HG02798 (cell line): ENCODE results near the gene DENR.
"Not testable (repeated sequence)": the region's sequence is repeated elsewhere in the genome, so short reads cannot be mapped to it uniquely, and the experiment has no call there.

Experiments used
- ATAC-seq: cut with Tn5 transposase; IDR thresholded peaks from one replicate; pipeline ENCODE4 v1.9.1; 2021; ENCODE audit warnings: mild to moderate bottlenecking; ENCODE audit not compliant: unreplicated experiment, poor library complexity

Gene DENR

DNA sequence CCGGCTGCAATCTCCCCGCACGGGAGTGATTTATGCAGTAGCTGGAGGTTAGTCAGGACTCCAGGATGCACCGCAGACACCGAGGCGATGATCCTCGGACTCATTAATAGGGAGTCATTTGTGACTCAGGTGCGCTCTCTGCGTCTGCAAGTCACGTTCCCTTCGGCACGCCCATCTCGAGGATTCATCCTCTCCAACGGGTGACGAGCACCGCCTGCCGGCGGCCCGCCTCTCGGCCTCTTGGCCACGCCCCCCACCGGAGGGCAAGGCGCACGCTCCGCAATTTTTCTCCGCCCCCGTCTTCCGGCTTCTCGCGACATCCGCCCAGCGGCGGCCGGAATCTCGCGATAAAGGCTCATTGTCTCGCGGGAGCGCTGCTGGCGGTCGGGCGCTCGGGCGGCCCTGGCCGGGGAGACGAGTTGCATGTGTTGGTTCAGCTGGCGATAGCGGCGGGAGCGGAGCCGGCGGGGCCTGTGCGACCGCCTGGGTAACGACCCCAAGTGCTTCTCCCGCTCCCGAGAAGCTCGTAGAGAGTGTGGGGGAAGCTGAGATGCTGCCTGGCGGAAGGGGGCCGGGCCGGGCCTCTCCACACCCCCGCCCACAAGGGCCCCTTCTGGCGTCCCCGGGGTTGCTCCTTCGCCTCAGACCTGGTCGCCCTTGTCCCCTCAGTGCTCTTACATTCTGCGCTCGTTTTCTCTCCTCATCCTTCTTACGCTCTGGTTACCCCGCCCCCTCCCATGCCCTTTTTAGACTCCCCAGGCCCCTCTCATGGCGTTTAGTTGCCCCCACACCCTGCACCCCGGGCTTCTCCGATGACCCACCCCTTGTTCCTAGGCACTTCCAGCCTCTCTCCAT lies at the start of gene DENR:
Gene DENR (plus strand): TSS at position 361 of the 855 bp plus-strand sequence. CDS start 878 bp downstream, outside the sequence.
- peak; percentile 97 for ATAC-seq

GRCh38 chr12:122702890-122703611 lies 49.6 kb upstream of the DENR start, which contains the start of gene HCAR2:
Gene HCAR2, minus strand, starts transcription at chr12:122703357. Its CDS starts 74 bp downstream, at chr12:122703283.
- not testable (repeated sequence) for ATAC-seq

DNA sequence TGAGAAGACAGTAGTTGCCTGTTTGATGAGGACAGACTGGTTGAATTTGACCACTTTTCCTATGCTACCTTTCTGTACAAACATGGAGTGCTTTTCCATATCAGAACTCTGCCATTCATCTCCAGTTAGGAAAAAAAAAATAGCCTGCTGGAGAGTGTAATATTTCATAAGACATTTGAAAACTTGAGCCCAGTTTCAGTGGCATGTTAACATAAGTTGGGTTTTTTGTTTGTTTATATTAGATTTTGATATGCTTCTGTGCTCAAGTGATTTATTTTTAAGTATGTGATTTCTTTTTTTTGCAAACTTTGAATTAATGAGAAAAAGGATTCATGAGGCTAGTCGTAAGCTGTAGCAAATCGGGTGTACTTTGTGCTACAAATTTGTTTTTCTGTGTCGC lies 48.8 kb upstream of the DENR start:
- not testable (repeated sequence) for ATAC-seq

- not testable (repeated sequence) for ATAC-seq
These were observed 43.3 kb upstream of the DENR start for GRCh38 chr12:122709287-122709686.

DNA sequence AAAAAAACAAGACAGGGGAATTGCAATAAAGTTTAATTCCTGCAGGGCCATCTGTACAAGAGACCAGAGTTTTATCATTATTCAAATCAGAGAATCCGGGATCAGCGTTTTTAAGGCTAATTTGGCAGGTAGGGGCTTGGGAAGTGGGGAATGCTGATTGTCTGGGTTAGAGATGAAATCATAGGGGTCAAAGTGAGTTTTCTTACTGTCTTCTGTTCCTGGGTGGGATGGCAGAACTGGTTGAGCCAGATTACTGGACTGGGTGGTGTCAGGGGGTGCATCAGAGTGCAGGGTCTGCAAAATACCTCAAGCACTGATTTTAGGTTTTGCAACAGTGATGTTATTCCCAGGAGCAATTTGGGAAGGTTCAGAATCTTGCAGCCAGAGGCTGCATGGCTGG lies 42.3 kb upstream of the DENR start:
- not testable (repeated sequence) for ATAC-seq

DNA sequence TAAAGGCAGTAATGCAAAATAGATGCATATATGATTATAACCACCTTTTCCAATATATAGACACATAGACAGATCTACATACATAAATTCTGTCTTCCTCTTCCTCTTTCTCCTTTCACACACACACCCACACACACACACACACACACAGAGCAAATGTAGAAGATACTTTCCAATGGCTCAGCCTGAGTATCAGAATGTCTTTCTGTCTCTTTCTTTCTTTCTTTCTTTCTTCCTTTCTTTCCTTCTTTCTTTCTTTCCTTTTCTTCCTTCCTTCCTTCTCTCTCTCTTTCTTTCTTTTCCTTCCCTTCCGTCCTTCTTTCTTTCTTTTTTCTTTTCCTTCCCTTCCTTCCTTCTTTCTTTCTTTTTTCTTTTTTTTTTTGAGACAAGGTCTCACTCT lies 41.4 kb upstream of the DENR start:
- not testable (repeated sequence) for ATAC-seq

- ATAC-seq = not testable (repeated sequence)
These were observed 39.0 kb upstream of the DENR start for GRCh38 chr12:122713491-122714188.

DNA sequence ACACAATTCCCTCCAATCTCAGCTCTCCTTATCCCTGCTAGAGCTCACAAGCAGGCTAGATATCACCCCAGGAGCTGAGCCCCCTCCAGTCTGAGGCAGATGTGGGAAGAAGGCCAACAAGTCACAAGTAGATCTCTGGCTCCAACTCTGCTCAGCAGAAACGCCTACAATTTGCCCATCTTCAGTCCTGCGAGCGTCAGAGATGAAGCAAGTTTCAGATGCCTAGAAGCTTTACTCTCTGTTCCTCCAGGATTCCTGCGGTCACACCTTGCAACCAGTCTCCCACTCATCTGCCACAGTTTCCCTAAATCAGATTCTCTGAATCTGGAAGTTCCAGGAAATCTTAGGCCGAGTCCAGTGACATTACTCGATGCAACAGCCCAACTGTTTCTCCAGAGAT lies 37.4 kb upstream of the DENR start:
- not testable (repeated sequence) for ATAC-seq

- peak; percentile 42 for ATAC-seq
These were observed 36.0 kb upstream of the DENR start, which contains the start of gene HCAR3 for GRCh38 chr12:122716658-122717057. Gene HCAR3, minus strand, starts transcription at chr12:122716811. Its CDS starts 74 bp downstream, at chr12:122716737.

DNA sequence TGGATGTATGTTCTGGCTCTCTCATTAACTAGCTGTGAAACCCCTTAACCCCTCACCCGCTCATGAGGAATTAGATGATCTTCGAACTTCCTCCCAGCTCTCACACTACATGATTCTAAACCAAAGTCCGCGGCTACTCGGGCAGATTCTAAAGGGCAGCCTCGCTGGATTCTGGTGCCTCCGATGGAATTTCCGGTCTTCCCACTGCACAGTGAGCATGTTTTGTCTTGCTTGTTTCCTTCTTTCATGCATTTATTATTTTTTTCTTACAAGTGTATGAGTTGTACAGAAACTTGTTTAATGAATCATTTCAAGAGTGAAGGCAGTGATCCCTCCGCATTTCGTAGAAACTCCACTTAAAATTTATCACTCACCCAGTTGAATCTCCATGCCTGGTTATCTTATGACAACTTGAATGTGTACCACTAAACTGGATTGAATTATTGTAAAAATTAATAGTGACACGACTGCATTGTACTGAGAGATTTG lies 31.5 kb upstream of the DENR start:
- no peak for ATAC-seq

DNA sequence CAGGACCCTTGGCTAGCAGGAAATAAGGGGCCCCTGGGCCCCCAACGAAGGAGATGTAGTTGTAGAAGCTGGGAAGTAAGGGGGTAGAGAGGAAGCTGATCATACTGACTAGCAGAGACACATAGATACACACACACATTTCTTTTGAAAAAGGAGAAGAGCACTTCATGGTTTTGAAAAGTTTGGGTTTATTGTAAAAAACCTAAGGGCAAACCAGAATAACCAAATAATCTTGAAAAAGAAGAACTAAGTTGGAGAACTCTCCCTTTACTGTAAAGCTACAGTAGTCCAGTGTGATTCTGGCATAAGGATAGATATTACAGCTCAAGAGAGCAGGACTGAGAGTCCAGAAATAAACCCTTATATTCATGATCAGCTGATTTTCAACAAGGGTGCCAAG lies 30.2 kb upstream of the DENR start:
- no peak for ATAC-seq

DNA sequence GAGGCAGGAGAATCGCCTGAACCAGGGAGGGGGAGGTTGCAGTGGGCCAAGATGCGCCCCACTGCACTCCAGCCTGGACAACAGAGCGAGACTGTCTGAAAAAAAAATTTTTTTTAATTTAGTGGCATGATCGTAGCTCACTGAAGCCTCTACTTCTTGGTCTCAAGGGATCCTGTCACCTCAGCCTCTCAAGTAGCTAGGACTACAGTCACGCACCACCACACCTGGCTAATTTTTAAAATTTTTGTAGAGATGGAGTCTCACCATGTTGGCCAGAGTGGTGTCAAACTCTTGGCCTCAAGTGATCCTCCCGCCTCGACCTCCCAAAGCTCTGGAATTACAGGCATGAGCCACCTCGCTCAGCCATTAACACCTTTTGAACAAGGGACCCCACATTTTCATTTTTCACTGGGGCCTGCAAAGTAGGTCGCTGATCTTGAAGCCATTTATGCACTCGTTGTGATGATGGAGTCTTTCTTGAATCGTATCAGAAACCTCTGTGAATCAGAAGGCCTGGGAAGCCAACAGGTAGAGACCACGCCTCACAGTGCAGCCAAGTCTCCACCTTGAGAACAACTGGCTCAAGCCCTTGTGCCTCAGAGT lies 27.9 kb upstream of the DENR start:
- ATAC-seq = no peak

DNA sequence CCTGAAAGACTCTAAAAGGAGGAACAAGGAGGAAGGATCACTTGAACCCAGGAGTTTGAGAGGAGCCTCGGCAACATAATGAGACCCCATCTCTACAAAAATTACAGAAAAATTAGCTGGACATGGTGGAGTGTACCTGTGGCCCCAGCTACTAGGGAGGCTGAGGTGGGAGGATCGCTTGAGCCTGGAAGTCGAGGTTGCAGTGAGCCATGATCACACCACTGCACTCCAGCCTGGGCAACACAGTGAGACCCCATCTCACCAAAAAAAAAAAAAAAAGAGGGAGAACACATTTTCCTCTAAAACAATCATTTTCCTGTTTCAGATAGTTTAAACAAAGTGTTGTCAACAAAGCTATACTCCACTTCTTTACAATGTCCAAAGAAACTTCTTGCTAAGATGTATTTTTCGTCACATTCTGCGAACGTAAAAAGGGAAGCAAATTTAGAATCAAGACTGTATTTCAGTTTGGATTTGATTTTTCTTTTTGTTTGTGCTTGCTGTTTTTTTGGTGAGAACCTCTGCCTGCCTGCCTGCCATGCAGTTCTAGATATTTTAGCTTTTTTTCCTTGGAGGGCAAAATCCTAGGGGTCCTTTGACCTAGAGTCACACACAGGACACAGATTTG lies 27.1 kb upstream of the DENR start:
- no peak for ATAC-seq

GRCh38 chr12:122726080-122726558 lies 26.5 kb upstream of the DENR start:
- ATAC-seq = peak; percentile 40

- ATAC-seq = no peak
These were observed 22.9 kb upstream of the DENR start for GRCh38 chr12:122729583-122730214.

- no peak for ATAC-seq
These were observed 22.2 kb upstream of the DENR start, which contains the start of gene HCAR1 for GRCh38 chr12:122730215-122731014. Gene HCAR1, minus strand, starts transcription at chr12:122730844. Its CDS starts 505 bp downstream, at chr12:122730339.

DNA sequence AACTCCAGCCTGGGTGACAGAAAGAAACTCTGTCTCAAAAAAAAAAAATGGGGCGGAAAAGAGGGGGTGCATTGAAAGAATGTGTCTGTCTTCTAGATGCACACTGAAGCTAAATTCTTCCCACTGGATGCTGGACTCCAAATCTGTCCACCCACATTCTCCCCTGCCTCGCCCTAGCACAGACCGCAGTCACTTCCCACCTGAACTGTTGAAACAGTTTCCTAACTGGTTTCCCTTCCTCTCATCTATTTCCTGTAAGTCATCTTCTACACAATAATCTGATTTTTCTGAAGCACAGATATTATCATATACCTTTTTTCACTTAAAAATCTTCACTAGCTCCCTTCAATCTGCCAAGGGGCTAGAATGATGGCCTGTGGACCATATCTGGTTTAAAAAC lies 20.5 kb upstream of the DENR start:
- ATAC-seq = no peak

- ATAC-seq = no peak
These were observed 20.0 kb upstream of the DENR start for GRCh38 chr12:122732611-122733010.
